Metanephros (tissue), 1 donor: Measurements from ENCODE around the gene SHISAL2B. TPM values are rescaled to one million over a fixed set of nuclear protein-coding genes. Genes with fewer than 3 reads are reported as not detected.

ENCODE experiments used
- total RNA-seq: library from RNA; depleted of rRNA; stranded (reverse); fragments of >200 nt; gene quantifications from one replicate; pipeline ENCODE4 v1.2.3, GENCODE V29; 2014

The SHISAL2B gene
- not detected for total RNA-seq

DNA sequence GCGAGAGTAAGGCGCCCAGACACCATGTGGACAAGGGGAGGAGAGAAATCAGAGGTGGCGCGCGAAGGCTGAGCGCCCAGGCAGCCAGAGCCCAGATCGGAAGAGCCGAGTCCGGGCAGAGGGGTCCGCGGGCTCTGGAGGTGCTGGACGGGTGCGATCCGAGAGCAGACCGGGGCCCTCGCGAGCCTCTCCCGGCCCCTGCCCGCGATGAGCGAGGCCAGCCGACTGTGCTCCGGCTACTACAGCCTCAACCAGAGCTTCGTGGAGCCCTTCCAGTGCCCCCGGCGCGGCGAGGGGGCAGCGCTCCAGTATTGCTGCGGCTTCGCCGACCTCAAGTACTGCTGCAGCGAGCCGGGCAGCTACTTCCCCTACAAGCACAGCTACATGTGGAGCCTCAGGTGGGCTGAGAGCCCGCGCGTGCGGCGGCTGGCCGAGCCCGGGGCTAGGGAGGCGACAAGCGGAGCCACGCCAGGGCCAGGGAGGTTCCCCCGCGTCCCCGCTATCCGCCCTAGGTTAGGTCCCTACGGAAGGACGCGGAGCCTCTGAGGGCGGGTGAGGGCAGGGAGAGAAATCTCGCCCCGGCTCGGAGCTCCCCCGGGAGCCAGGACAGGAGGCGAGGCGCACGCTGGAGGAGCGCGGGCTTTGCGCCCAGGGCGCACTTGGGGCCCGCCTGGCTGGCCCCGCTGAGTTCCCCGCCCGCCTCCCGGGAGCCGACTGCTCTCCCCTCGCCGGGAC lies at the start of gene SHISAL2B:
Gene SHISAL2B, plus strand, starts transcription at position 87 of the 735 bp plus-strand sequence. Its CDS starts 121 bp downstream, at position 208.

Other genes starting within 250 kb of the SHISAL2B start
- gene RGS7BP, start 184.5 kb upstream of the SHISAL2B start, total RNA-seq: 9.8 TPM
- 11.7 TPM for gene SREK1IP1, start 78.2 kb downstream of the SHISAL2B start, total RNA-seq
- gene CWC27, start 78.4 kb downstream of the SHISAL2B start, total RNA-seq: 15.6 TPM